SU-DHL-6 (cell line): ENCODE measurements around the gene WWOX.
A peak's percentile ranks its signal among the peaks of the same experiment; 100 is the strongest.

ENCODE experiments used
- H2AFZ ChIP-seq: fragments of 200-600 bp; sonication (generic); 2 replicates; pipeline ENCODE4 v1.6.1; 2014; ENCODE audit warnings: low read depth, mild to moderate bottlenecking, moderate library complexity, mixed read lengths, antibody characterized with exemption, low read length; ENCODE audit not compliant: severe bottlenecking
- H3F3A ChIP-seq: fragments of 200-600 bp; shearing (Covaris generic); 2 replicates; pipeline ENCODE4 v1.6.0; 2016; ENCODE audit warnings: antibody characterized with exemption, mild to moderate bottlenecking; ENCODE audit not compliant: insufficient read depth
- H3K27ac ChIP-seq: fragments of 200-600 bp; sonication (generic); 2 replicates; pipeline ENCODE4 v1.5.1; 2016; ENCODE audit warnings: low read depth, mild to moderate bottlenecking, low read length, moderate library complexity, mixed read lengths
- H3K27me3 ChIP-seq: fragments of 200-600 bp; sonication (generic), shearing (Covaris generic); 2 replicates; pipeline ENCODE4 v1.6.0; 2014; ENCODE audit warnings: mild to moderate bottlenecking, low read length
- H3K36me3 ChIP-seq: fragments of 200-600 bp; sonication (generic); 2 replicates; pipeline ENCODE4 v1.6.1; 2014; ENCODE audit warnings: mild to moderate bottlenecking, low read length, mixed read lengths
- H3K4me2 ChIP-seq: fragments of 300-600, 200-600 bp; shearing (Covaris generic), sonication (generic); 2 replicates; pipeline ENCODE4 v1.6.0; 2014; ENCODE audit warnings: low read length, low read depth, mild to moderate bottlenecking; ENCODE audit not compliant: poor library complexity, severe bottlenecking
- H3K4me3 ChIP-seq: fragments of 200-600 bp; sonication (generic); 2 replicates; pipeline ENCODE4 v1.5.1; 2014; ENCODE audit warnings: antibody characterized with exemption, low read length, mild to moderate bottlenecking, mixed read lengths; ENCODE audit not compliant: insufficient read depth, poor library complexity, severe bottlenecking
- H3K79me2 ChIP-seq: fragments of 200-600 bp; sonication (generic); 2 replicates; pipeline ENCODE4 v1.6.1; 2014; ENCODE audit warnings: mild to moderate bottlenecking, low read length, moderate library complexity; ENCODE audit not compliant: insufficient read depth
- H3K9ac ChIP-seq: fragments of 200-600 bp; sonication (generic); 2 replicates; pipeline ENCODE4 v1.7.0; 2014; ENCODE audit warnings: mild to moderate bottlenecking, low read length
- H3K9me2 ChIP-seq: fragments of 200-600 bp; sonication (generic); replicated peaks from 2 replicates; pipeline ENCODE4 v1.6.1; 2014; ENCODE audit warnings: low read length; ENCODE audit not compliant: insufficient read depth
- H3K9me3 ChIP-seq: fragments of 200-600 bp; sonication (generic); 2 replicates; pipeline ENCODE4 v1.6.1; 2014; ENCODE audit warnings: low read length, mixed read lengths; ENCODE audit not compliant: insufficient read depth
- H4K20me1 ChIP-seq: fragments of 200-600 bp; sonication (generic); 2 replicates; pipeline ENCODE4 v1.6.1; 2014; ENCODE audit warnings: low read depth, mild to moderate bottlenecking, antibody characterized with exemption, low read length, moderate library complexity, mixed read lengths
- EZH2phosphoT487 ChIP-seq: fragments of 200-600 bp; sonication (generic), shearing (Covaris generic); conservative IDR thresholded peaks from 2 replicates; pipeline ENCODE4 v1.6.1; 2018; ENCODE audit warnings: mild to moderate bottlenecking, antibody characterized with exemption, low read length, moderate library complexity, mixed read lengths
- TF ChIP-seq, protein P1 (sequence below): fragments of 200-600 bp; sonication (generic); IDR thresholded peaks from one replicate; pipeline ENCODE4 v1.5.1; 2017; ENCODE audit warnings: antibody characterized with exemption, mild to moderate bottlenecking, low read length, moderate library complexity; ENCODE audit not compliant: insufficient read depth, poor library complexity, severe bottlenecking

The WWOX gene

DNA sequence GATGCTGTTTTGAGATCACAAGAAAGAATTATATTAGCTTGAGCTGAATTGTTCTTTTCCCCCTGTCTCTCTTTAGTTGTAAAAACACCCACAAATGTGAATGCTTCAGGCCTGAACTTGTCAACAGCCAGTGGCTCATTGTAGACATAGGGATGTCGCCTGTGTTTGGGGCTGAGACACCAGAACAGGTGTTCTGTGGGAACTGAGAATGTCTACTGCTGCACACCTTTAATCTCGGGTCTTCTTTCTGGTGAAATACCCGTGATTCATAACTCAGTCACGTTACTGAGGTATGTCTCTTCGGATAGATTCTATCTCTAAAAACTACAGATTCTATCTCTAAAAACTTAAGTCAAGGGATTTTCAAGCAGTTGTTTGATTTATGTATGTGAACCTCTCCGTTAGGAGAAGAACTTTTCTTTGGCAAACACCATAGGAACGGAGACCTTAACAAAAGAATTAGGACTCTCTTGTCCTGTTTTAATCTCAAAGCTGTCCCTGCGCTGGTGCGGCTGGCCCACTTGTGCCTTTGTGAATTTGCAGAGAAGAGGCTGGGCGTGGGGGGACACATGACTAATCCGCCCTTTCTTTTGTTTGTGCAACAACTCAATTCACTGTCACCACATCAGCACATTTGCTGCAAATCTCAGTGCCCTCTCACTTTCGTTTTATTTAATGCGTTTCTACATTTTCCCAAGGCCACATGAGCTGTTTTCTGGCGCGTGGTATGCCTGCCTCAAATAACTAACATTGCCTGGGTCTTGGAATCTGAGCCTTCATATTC, 858.1 kb downstream of the WWOX start:
- H3K9me3 ChIP-seq = no peaks in the 10 kb centered on the region
- no peak overlapping the region for H2AFZ ChIP-seq
- H3K27ac ChIP-seq = no peak overlapping the region
- no peaks in the 10 kb centered on the region for H3K79me2 ChIP-seq
- H3K9me2 ChIP-seq = no peaks in the 10 kb centered on the region
- H3K4me2 ChIP-seq = no peak overlapping the region
- H3K27me3 ChIP-seq = no peaks in the 10 kb centered on the region
- H3K36me3 ChIP-seq = no peaks in the 10 kb centered on the region
- H4K20me1 ChIP-seq = no peaks in the 10 kb centered on the region
- H3K9ac ChIP-seq = no peak overlapping the region
- H3K4me3 ChIP-seq = no peak overlapping the region
- H3F3A ChIP-seq = 0 out of 2 replicates have a peak, but pooled peaks cover 3% of the 10 kb centered on the region
- TF ChIP-seq, protein P1, sequence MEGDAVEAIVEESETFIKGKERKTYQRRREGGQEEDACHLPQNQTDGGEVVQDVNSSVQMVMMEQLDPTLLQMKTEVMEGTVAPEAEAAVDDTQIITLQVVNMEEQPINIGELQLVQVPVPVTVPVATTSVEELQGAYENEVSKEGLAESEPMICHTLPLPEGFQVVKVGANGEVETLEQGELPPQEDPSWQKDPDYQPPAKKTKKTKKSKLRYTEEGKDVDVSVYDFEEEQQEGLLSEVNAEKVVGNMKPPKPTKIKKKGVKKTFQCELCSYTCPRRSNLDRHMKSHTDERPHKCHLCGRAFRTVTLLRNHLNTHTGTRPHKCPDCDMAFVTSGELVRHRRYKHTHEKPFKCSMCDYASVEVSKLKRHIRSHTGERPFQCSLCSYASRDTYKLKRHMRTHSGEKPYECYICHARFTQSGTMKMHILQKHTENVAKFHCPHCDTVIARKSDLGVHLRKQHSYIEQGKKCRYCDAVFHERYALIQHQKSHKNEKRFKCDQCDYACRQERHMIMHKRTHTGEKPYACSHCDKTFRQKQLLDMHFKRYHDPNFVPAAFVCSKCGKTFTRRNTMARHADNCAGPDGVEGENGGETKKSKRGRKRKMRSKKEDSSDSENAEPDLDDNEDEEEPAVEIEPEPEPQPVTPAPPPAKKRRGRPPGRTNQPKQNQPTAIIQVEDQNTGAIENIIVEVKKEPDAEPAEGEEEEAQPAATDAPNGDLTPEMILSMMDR = no peak
- TF ChIP-seq EZH2phosphoT487 = no peak

GRCh38 chr16:78961464-78961863, 862.0 kb downstream of the WWOX start:
- no peak overlapping the region for H2AFZ ChIP-seq
- peak overlapping the region; percentile 52 for H3K4me2 ChIP-seq
- H3K36me3 ChIP-seq = no peaks in the 10 kb centered on the region
- 0 out of 2 replicates have a peak, but pooled peaks cover 3% of the 10 kb centered on the region for H3F3A ChIP-seq
- no peak overlapping the region for H3K4me3 ChIP-seq
- no peaks in the 10 kb centered on the region for H3K9me2 ChIP-seq
- H3K9ac ChIP-seq = no peak overlapping the region
- no peaks in the 10 kb centered on the region for H3K27me3 ChIP-seq
- no peaks in the 10 kb centered on the region for H3K79me2 ChIP-seq
- TF ChIP-seq, protein P1 = no peak
- TF ChIP-seq EZH2phosphoT487 = no peak
- no peak overlapping the region; the same call in 1 of the 2 replicates for H3K27ac ChIP-seq
- no peaks in the 10 kb centered on the region for H4K20me1 ChIP-seq
- no peaks in the 10 kb centered on the region for H3K9me3 ChIP-seq

GRCh38 chr16:78962457-78962929, 863.0 kb downstream of the WWOX start:
- Histone ChIP-seq H3K27ac (peak overlapping the region; percentile 43), H3K27me3 (no peaks in the 10 kb centered on the region), H3K9ac (no peak overlapping the region)

More at GRCh38 chr16:78962457-78962929, 863.0 kb downstream of the WWOX start:
- H3K9me2 ChIP-seq = no peaks in the 10 kb centered on the region
- no peak overlapping the region for H3K4me3 ChIP-seq
- 0 out of 2 replicates have a peak, but pooled peaks cover 3% of the 10 kb centered on the region for H3F3A ChIP-seq
- TF ChIP-seq, protein P1 = no peak
- TF ChIP-seq EZH2phosphoT487 = no peak
- no peaks in the 10 kb centered on the region for H4K20me1 ChIP-seq
- H3K79me2 ChIP-seq = no peaks in the 10 kb centered on the region
- no peak overlapping the region for H2AFZ ChIP-seq
- H3K9me3 ChIP-seq = no peaks in the 10 kb centered on the region
- peak overlapping the region; percentile 52 for H3K4me2 ChIP-seq
- no peaks in the 10 kb centered on the region for H3K36me3 ChIP-seq
